ENCODE results near the gene ROR2.

Gene ROR2

GRCh38 chr9:91948597-91949391 is 1.2 kb downstream of the ROR2 start:
- Histone ChIP-seq H3K4me3 (ENCODE audit: low read length) (peak overlapping the region; percentile 43; the same call in 1 of the 2 replicates), H3K36me3 (ENCODE audit: control insufficient read depth, insufficient read depth, low read length) (no peaks in the 10 kb centered on the region), H3K27ac (ENCODE audit: low read length) (no peak overlapping the region), H3K27me3 (ENCODE audit: control insufficient read depth, insufficient read depth, low read length) (peaks cover 10% of the 10 kb centered on the region), H3K9me3 (ENCODE audit: control insufficient read depth, insufficient read depth, low read length) (no peaks in the 10 kb centered on the region), H3K4me1 (ENCODE audit: control insufficient read depth, insufficient read depth, low read length) (no peaks in the 10 kb centered on the region; the same call in 1 of the 2 replicates)
- WGBS (ENCODE audit: insufficient coverage, insufficient read length), result no CpG with 5 or more reads among the region's 66 CpGs
- no peak for DNase-seq (ENCODE audit: low read depth, low spot score)

- no peak for DNase-seq (ENCODE audit: low read depth, low spot score)
- no peak overlapping the region for H3K27ac ChIP-seq (ENCODE audit: low read length)
- H3K27me3 ChIP-seq (ENCODE audit: control insufficient read depth, insufficient read depth, low read length), result peaks cover 10% of the 10 kb centered on the region
- no CpG with 5 or more reads among the region's 12 CpGs for WGBS (ENCODE audit: insufficient coverage, insufficient read length)
- H3K36me3 ChIP-seq (ENCODE audit: control insufficient read depth, insufficient read depth, low read length), result no peaks in the 10 kb centered on the region
- no peaks in the 10 kb centered on the region for H3K9me3 ChIP-seq (ENCODE audit: control insufficient read depth, insufficient read depth, low read length)
- H3K4me3 ChIP-seq (ENCODE audit: low read length), result peak overlapping the region; percentile 43; the same call in 1 of the 2 replicates
- H3K4me1 ChIP-seq (ENCODE audit: control insufficient read depth, insufficient read depth, low read length), result no peaks in the 10 kb centered on the region; the same call in 1 of the 2 replicates
Measured at GRCh38 chr9:91948101-91948596, 1.9 kb downstream of the ROR2 start.

- Histone ChIP-seq H3K36me3 (ENCODE audit: control insufficient read depth, insufficient read depth, low read length) (no peaks in the 10 kb centered on the region), H3K27me3 (ENCODE audit: control insufficient read depth, insufficient read depth, low read length) (peaks cover 10% of the 10 kb centered on the region), H3K4me3 (ENCODE audit: low read length) (no peak overlapping the region), H3K27ac (ENCODE audit: low read length) (no peak overlapping the region), H3K9me3 (ENCODE audit: control insufficient read depth, insufficient read depth, low read length) (no peaks in the 10 kb centered on the region), H3K4me1 (ENCODE audit: control insufficient read depth, insufficient read depth, low read length) (no peaks in the 10 kb centered on the region; the same call in 1 of the 2 replicates)
- no peak for DNase-seq (ENCODE audit: low read depth, low spot score)
- no CpG with 5 or more reads among the region's 5 CpGs for WGBS (ENCODE audit: insufficient coverage, insufficient read length)
Measured at GRCh38 chr9:91946653-91947488, 3.2 kb downstream of the ROR2 start.

- Histone ChIP-seq H3K27ac (ENCODE audit: low read length) (no peak overlapping the region), H3K4me1 (ENCODE audit: control insufficient read depth, insufficient read depth, low read length) (no peaks in the 10 kb centered on the region; the same call in 1 of the 2 replicates), H3K4me3 (ENCODE audit: low read length) (no peak overlapping the region), H3K27me3 (ENCODE audit: control insufficient read depth, insufficient read depth, low read length) (peaks cover 9% of the 10 kb centered on the region), H3K9me3 (ENCODE audit: control insufficient read depth, insufficient read depth, low read length) (no peaks in the 10 kb centered on the region), H3K36me3 (ENCODE audit: control insufficient read depth, insufficient read depth, low read length) (no peaks in the 10 kb centered on the region)
- DNase-seq (ENCODE audit: low read depth, low spot score), result no peak
- WGBS (ENCODE audit: insufficient coverage, insufficient read length), result no CpG with 5 or more reads among the region's 5 CpGs
Measured at GRCh38 chr9:91946196-91946595, 3.8 kb downstream of the ROR2 start.

- Histone ChIP-seq H3K27me3 (ENCODE audit: control insufficient read depth, insufficient read depth, low read length) (peaks cover 6% of the 10 kb centered on the region), H3K9me3 (ENCODE audit: control insufficient read depth, insufficient read depth, low read length) (no peaks in the 10 kb centered on the region), H3K4me1 (ENCODE audit: control insufficient read depth, insufficient read depth, low read length) (no peaks in the 10 kb centered on the region; the same call in 1 of the 2 replicates), H3K4me3 (ENCODE audit: low read length) (no peak overlapping the region), H3K36me3 (ENCODE audit: control insufficient read depth, insufficient read depth, low read length) (no peaks in the 10 kb centered on the region), H3K27ac (ENCODE audit: low read length) (no peak overlapping the region)
- DNase-seq (ENCODE audit: low read depth, low spot score), result no peak
- WGBS (ENCODE audit: insufficient coverage, insufficient read length), result no CpG with 5 or more reads among the region's 10 CpGs
Measured at GRCh38 chr9:91945277-91946085, 4.5 kb downstream of the ROR2 start.

- Histone ChIP-seq H3K27ac (ENCODE audit: low read length) (no peak overlapping the region), H3K36me3 (ENCODE audit: control insufficient read depth, insufficient read depth, low read length) (no peaks in the 10 kb centered on the region), H3K4me1 (ENCODE audit: control insufficient read depth, insufficient read depth, low read length) (peaks cover 2% of the 10 kb centered on the region), H3K27me3 (ENCODE audit: control insufficient read depth, insufficient read depth, low read length) (peaks cover 6% of the 10 kb centered on the region), H3K9me3 (ENCODE audit: control insufficient read depth, insufficient read depth, low read length) (no peaks in the 10 kb centered on the region), H3K4me3 (ENCODE audit: low read length) (no peak overlapping the region)
- no peak for DNase-seq (ENCODE audit: low read depth, low spot score)
- no CpG with 5 or more reads among the region's 6 CpGs for WGBS (ENCODE audit: insufficient coverage, insufficient read length)
Measured at GRCh38 chr9:91944711-91945110, 5.3 kb downstream of the ROR2 start.

GRCh38 chr9:91943478-91944470 is 6.3 kb downstream of the ROR2 start:
- DNase-seq (ENCODE audit: low read depth, low spot score), result no peak
- Histone ChIP-seq H3K4me1 (ENCODE audit: control insufficient read depth, insufficient read depth, low read length) (peaks cover 2% of the 10 kb centered on the region), H3K9me3 (ENCODE audit: control insufficient read depth, insufficient read depth, low read length) (no peaks in the 10 kb centered on the region), H3K36me3 (ENCODE audit: control insufficient read depth, insufficient read depth, low read length) (no peaks in the 10 kb centered on the region), H3K27ac (ENCODE audit: low read length) (no peak overlapping the region), H3K4me3 (ENCODE audit: low read length) (no peak overlapping the region), H3K27me3 (ENCODE audit: control insufficient read depth, insufficient read depth, low read length) (peaks cover 6% of the 10 kb centered on the region)
- no CpG with 5 or more reads among the region's 8 CpGs for WGBS (ENCODE audit: insufficient coverage, insufficient read length)

- Histone ChIP-seq H3K4me1 (ENCODE audit: control insufficient read depth, insufficient read depth, low read length) (peaks cover 2% of the 10 kb centered on the region), H3K9me3 (ENCODE audit: control insufficient read depth, insufficient read depth, low read length) (no peaks in the 10 kb centered on the region), H3K4me3 (ENCODE audit: low read length) (no peak overlapping the region), H3K27me3 (ENCODE audit: control insufficient read depth, insufficient read depth, low read length) (no peaks in the 10 kb centered on the region; the same call in 1 of the 2 replicates), H3K27ac (ENCODE audit: low read length) (no peak overlapping the region), H3K36me3 (ENCODE audit: control insufficient read depth, insufficient read depth, low read length) (no peaks in the 10 kb centered on the region)
- no peak for DNase-seq (ENCODE audit: low read depth, low spot score)
- no CpG with 5 or more reads among the region's 5 CpGs for WGBS (ENCODE audit: insufficient coverage, insufficient read length)
Measured at GRCh38 chr9:91942201-91942600, 7.8 kb downstream of the ROR2 start.

- H3K4me3 ChIP-seq (ENCODE audit: low read length), result no peak overlapping the region
- DNase-seq (ENCODE audit: low read depth, low spot score), result no peak
- H3K9me3 ChIP-seq (ENCODE audit: control insufficient read depth, insufficient read depth, low read length), result no peaks in the 10 kb centered on the region
- H3K27me3 ChIP-seq (ENCODE audit: control insufficient read depth, insufficient read depth, low read length), result no peaks in the 10 kb centered on the region; the same call in 1 of the 2 replicates
- H3K4me1 ChIP-seq (ENCODE audit: control insufficient read depth, insufficient read depth, low read length), result peaks cover 2% of the 10 kb centered on the region; the same call in 1 of the 2 replicates
- no peaks in the 10 kb centered on the region for H3K36me3 ChIP-seq (ENCODE audit: control insufficient read depth, insufficient read depth, low read length)
- H3K27ac ChIP-seq (ENCODE audit: low read length), result no peak overlapping the region
- no CpG with 5 or more reads among the region's 7 CpGs for WGBS (ENCODE audit: insufficient coverage, insufficient read length)
Measured at GRCh38 chr9:91939978-91940377, 10.1 kb downstream of the ROR2 start.

Data from iPS DF 6.9 (cell line).